ENCODE results near the gene TDRD7. TPM values are rescaled to one million over a fixed set of nuclear protein-coding genes. Genes with fewer than 3 reads are reported as not detected.
A peak's percentile ranks its signal among the peaks of the same experiment; 100 is the strongest.

TDRD7 gene
- polyA plus RNA-seq, 1 experiment: 5.4 TPM

DNA sequence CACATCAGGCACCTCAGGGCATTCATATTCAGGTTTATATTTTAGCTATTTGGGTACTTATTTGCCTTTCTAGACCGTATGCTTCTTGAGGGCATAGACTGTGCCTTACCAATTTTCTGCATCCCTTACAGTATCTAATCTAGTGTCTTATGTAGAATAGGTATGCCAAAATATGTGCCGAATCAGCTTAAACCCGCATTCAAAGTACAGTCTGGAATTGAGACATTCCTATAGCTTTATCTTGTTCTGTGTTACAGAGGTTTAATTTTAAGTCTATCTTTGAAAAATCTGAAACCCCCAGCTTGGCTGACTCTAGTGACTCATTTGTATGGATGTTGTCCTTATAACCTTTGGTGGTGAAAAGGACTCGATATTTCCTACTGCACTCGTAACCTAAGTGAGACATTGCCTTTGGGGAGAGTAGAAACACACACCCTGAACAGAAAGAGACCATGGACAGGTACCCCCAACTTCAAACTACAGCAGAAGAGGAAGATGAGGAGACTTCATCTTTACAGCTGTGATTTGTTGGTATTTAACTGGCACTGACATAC, 62.6 kb downstream of the TDRD7 start:
- H3K27me3 ChIP-seq (ENCODE audit: control insufficient read depth, insufficient read depth, low read length): no peaks in the 10 kb centered on the region
- no peak for DNase-seq (ENCODE audit: low read depth)
- no peak overlapping the region for H3K4me3 ChIP-seq (ENCODE audit: low read depth, low read length)
- TF ChIP-seq, protein P1, sequence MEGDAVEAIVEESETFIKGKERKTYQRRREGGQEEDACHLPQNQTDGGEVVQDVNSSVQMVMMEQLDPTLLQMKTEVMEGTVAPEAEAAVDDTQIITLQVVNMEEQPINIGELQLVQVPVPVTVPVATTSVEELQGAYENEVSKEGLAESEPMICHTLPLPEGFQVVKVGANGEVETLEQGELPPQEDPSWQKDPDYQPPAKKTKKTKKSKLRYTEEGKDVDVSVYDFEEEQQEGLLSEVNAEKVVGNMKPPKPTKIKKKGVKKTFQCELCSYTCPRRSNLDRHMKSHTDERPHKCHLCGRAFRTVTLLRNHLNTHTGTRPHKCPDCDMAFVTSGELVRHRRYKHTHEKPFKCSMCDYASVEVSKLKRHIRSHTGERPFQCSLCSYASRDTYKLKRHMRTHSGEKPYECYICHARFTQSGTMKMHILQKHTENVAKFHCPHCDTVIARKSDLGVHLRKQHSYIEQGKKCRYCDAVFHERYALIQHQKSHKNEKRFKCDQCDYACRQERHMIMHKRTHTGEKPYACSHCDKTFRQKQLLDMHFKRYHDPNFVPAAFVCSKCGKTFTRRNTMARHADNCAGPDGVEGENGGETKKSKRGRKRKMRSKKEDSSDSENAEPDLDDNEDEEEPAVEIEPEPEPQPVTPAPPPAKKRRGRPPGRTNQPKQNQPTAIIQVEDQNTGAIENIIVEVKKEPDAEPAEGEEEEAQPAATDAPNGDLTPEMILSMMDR (IDR thresholded peaks at IDR 0.05; ENCODE audit: insufficient read depth, low read depth, low read length): no peak
- ChIA-PET CTCF (interaction anchor here (1.2 to 3.3 kb wide), 8 partner anchors 13 to 141 kb away, joined by 3 to 24 read pairs (median 4); no protein-coding TSS in a partner anchor), POLR2A (no interaction called here)
- peaks cover 1% of the 10 kb centered on the region; the same call in 1 of the 2 replicates for H3K36me3 ChIP-seq (ENCODE audit: control insufficient read depth, insufficient read depth, low read length)

DNA sequence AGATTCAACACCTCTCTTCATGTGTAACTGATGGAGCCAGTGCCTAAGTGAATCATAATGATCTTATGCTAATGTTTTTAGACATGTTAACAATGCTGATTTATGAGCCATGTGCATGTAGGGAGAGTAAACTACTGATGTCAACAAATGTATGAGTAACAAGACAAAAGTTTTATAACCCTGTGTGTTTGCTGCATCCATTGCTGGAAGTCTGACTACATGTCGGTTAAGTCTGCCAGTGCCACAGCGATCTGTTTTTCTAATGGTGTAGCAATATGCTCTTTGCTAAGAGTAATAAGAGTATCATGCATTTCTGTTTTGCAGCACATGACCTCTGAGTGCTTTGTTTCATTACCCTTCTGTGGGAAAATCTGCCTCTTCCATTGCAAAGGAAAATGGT, 63.2 kb downstream of the TDRD7 start:
- no peaks in the 10 kb centered on the region for H3K27me3 ChIP-seq (ENCODE audit: control insufficient read depth, insufficient read depth, low read length)
- DNase-seq (ENCODE audit: low read depth): peak; percentile 23
- H3K36me3 ChIP-seq (ENCODE audit: control insufficient read depth, insufficient read depth, low read length): peaks cover 1% of the 10 kb centered on the region; the same call in 1 of the 2 replicates
- ChIA-PET POLR2A (no interaction called here), CTCF (interaction anchor here (1.2 to 3.3 kb wide), 4 partner anchors 12 to 127 kb away, joined by 3 to 24 read pairs (median 5); no protein-coding TSS in a partner anchor)
- no peak overlapping the region for H3K4me3 ChIP-seq (ENCODE audit: low read depth, low read length)
- TF ChIP-seq, protein P1 (IDR thresholded peaks at IDR 0.05; ENCODE audit: insufficient read depth, low read depth, low read length): no peak

DNA sequence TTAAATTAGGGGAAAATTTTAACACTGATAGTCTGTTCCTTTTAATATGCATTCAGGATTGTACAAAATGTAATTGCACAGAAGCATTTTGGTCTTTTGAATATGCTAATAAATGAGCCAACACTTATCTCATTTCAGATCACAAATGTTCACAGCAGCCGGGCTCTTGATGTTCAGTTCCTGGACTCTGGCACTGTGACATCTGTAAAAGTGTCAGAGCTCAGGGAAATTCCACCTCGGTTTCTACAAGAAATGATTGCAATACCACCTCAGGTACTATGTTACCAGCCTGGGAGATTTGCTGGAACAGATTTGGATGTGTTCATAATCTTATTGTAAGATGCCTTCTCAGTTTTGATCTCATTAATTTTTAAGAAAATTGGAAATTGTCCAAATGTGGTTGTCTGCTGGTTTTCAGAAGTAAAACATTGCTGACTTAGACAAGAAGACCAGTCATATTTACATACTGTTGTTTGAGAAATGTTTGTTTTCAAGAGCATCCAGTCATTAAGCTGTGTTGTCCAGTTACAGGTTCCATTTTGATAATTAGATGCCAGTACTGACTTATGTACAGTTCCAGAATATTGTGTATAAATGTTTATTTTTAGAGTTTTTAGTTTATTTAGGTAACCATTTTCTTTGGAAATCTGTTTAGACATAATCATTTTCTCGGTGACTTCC, 66.5 kb downstream of the TDRD7 start:
- ChIA-PET CTCF (interaction anchor here (1.3 to 5.0 kb wide), 2 partner anchors 9 to 10 kb away, joined by 3 to 25 read pairs; no protein-coding TSS in a partner anchor), POLR2A (no interaction called here)
- TF ChIP-seq, protein P1 (IDR thresholded peaks at IDR 0.05; ENCODE audit: insufficient read depth, low read depth, low read length): no peak
- DNase-seq (ENCODE audit: low read depth): no peak
- no peak overlapping the region for H3K4me3 ChIP-seq (ENCODE audit: low read depth, low read length)
- H3K27me3 ChIP-seq (ENCODE audit: control insufficient read depth, insufficient read depth, low read length): no peaks in the 10 kb centered on the region
- no peaks in the 10 kb centered on the region for H3K36me3 ChIP-seq (ENCODE audit: control insufficient read depth, insufficient read depth, low read length)

DNA sequence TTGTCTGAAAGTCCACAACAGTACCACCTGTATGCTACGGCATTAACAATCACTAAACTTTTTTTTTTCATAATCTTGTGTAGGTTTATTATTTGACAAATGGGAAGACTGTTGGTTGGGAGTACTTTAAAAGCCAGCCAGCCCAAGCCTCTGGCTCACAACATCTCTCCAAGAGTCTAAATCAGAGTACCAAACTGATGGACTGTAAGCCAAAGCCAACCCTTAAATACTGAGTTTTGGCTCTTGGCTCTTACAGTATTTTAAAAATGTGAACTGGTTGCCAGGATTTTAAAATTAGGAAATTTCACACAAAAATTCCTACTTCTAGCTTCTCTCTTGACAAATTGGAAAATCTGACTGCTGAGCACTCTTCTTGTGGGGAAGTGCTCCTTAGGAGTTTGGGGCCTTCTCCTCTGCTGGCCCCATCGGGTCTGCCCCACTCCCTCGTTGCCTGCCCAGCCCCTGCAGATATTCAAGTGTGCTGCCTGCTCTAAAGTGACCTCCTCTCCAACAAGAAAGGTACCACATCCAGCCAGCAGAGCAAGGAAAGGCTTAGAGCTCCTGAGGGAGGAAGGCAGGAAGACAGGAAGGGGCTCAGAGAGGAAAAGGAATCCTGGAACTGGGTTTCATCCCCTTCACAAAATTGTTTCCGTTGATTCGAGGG, 67.7 kb downstream of the TDRD7 start:
- H3K27me3 ChIP-seq (ENCODE audit: control insufficient read depth, insufficient read depth, low read length): no peaks in the 10 kb centered on the region
- TF ChIP-seq, protein P1 (IDR thresholded peaks at IDR 0.05; ENCODE audit: insufficient read depth, low read depth, low read length): no peak
- DNase-seq (ENCODE audit: low read depth): no peak
- no peaks in the 10 kb centered on the region for H3K36me3 ChIP-seq (ENCODE audit: control insufficient read depth, insufficient read depth, low read length)
- POLR2A ChIA-PET: no interaction called here
- CTCF ChIA-PET: interaction anchor here (0.5 to 5.0 kb wide), 5 partner anchors 11 to 591 kb away, joined by 3 to 25 read pairs (median 4); no protein-coding TSS in a partner anchor
- H3K4me3 ChIP-seq (ENCODE audit: low read depth, low read length): no peak overlapping the region

DNA sequence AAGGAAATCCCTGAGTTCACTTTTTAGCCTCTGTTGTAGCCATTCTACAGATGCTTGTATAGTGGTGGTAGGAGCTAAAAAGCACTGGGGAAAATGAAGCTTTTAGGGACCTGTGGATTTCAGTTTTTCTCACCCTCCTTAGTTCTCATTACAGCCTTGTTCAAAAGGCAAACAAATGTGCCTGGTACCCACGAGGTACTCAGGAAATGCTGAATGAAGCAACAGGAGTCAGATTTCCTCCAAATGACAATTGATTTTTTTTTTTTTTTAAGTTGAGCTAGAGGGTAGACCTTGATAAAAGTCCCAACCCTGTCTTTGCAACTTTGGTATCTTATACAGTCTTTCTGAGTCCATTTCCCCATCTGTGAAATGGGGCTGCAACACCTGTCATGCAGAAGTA, 68.3 kb downstream of the TDRD7 start:
- TF ChIP-seq, protein P1 (IDR thresholded peaks at IDR 0.05; ENCODE audit: insufficient read depth, low read depth, low read length): no peak
- no peaks in the 10 kb centered on the region for H3K36me3 ChIP-seq (ENCODE audit: control insufficient read depth, insufficient read depth, low read length)
- no peaks in the 10 kb centered on the region for H3K27me3 ChIP-seq (ENCODE audit: control insufficient read depth, insufficient read depth, low read length)
- ChIA-PET CTCF (interaction anchor here (0.5 to 5.0 kb wide), 6 partner anchors 11 to 590 kb away, joined by 3 to 25 read pairs (median 4); no protein-coding TSS in a partner anchor), POLR2A (interaction anchor here (0.6 kb wide), 1 partner anchor 11 kb away, joined by 6 read pairs; no protein-coding TSS in a partner anchor)
- DNase-seq (ENCODE audit: low read depth): no peak
- H3K4me3 ChIP-seq (ENCODE audit: low read depth, low read length): no peak overlapping the region
